ENCODE measurements around the gene CDYL2. TPM values are rescaled to one million over a fixed set of nuclear protein-coding genes. Genes with fewer than 3 reads are reported as not detected.

Gene CDYL2
- total RNA-seq, 4 donors from 2014 or later, result 0.83 to 6.5 (median 3.6) TPM

- intact Hi-C loops (cut with DNase I), result no loop called here
- Histone ChIP-seq H3K27ac (replicated peaks in 1 of 4) (no peak overlapping the region), H3K27me3 (no peaks in the 10 kb centered on the region), H3K4me3 (no peak overlapping the region), H3K9me3 (peaks cover 0 to 7% (median 0%) of the 10 kb centered on the region in 4 donors), H3K36me3 (no peaks in the 10 kb centered on the region), H3K4me1 (no peaks in the 10 kb centered on the region)
- DNase-seq (ENCODE audit: extremely low spot score), result peak; percentile 21
- WGBS, result 62% methylated on average over 4 of the region's 4 CpGs
- TF ChIP-seq EP300 (IDR thresholded peaks at IDR 0.05) (no peak), POLR2AphosphoS5 (IDR thresholded peaks at IDR 0.05) (no peak)
Measured at GRCh38 chr16:80693553-80693952, 110.8 kb downstream of the CDYL2 start.

GRCh38 chr16:80692270-80692669 lies 112.1 kb downstream of the CDYL2 start:
- Histone ChIP-seq H3K4me3 (no peak overlapping the region), H3K36me3 (no peaks in the 10 kb centered on the region), H3K9me3 (no peaks in the 10 kb centered on the region), H3K27ac (replicated peaks in 1 of 4) (no peak overlapping the region), H3K4me1 (no peaks in the 10 kb centered on the region), H3K27me3 (no peaks in the 10 kb centered on the region)
- no peak for DNase-seq (ENCODE audit: extremely low spot score)
- intact Hi-C loops (cut with DNase I), result no loop called here
- 77% methylated on average over 2 of the region's 2 CpGs for WGBS
- TF ChIP-seq CTCF (IDR thresholded peaks at IDR 0.05) (no peak), POLR2AphosphoS5 (IDR thresholded peaks at IDR 0.05) (no peak), EP300 (IDR thresholded peaks at IDR 0.05) (no peak), POLR2A (IDR thresholded peaks at IDR 0.05; ENCODE audit: low read depth) (no peak)

GRCh38 chr16:80691111-80691741 lies 113.2 kb downstream of the CDYL2 start:
- TF ChIP-seq CTCF (IDR thresholded peaks at IDR 0.05) (no peak), POLR2AphosphoS5 (IDR thresholded peaks at IDR 0.05) (no peak), EP300 (IDR thresholded peaks at IDR 0.05) (no peak)
- H3K36me3 ChIP-seq, result no peaks in the 10 kb centered on the region
- H3K27me3 ChIP-seq, result no peaks in the 10 kb centered on the region
- no peaks in the 10 kb centered on the region for H3K9me3 ChIP-seq
- WGBS, result 84% methylated on average over 3 of the region's 3 CpGs
- H3K4me1 ChIP-seq, result no peaks in the 10 kb centered on the region
- DNase-seq (ENCODE audit: extremely low spot score), result no peak
- H3K4me3 ChIP-seq, result no peak overlapping the region
- intact Hi-C loops (cut with DNase I), result no loop called here
- H3K27ac ChIP-seq (replicated peaks in 1 of 4), result no peak overlapping the region

- Histone ChIP-seq H3K4me1 (no peaks in the 10 kb centered on the region), H3K27ac (replicated peaks in 1 of 4) (no peak overlapping the region), H3K9me3 (no peaks in the 10 kb centered on the region), H3K27me3 (no peaks in the 10 kb centered on the region), H3K36me3 (peaks cover 0 to 2% (median 0%) of the 10 kb centered on the region in 4 donors), H3K4me3 (no peak overlapping the region)
- intact Hi-C loops (cut with DNase I), result no loop called here
- no peak for DNase-seq (ENCODE audit: extremely low spot score)
- 78% methylated on average over 10 of the region's 10 CpGs for WGBS
- TF ChIP-seq EP300 (IDR thresholded peaks at IDR 0.05), result no peak
- no peak for TF ChIP-seq POLR2AphosphoS5 (IDR thresholded peaks at IDR 0.05)
- no peak for TF ChIP-seq CTCF (IDR thresholded peaks at IDR 0.05)
- TF ChIP-seq POLR2A (IDR thresholded peaks at IDR 0.05; ENCODE audit: low read depth), result no peak
Measured at GRCh38 chr16:80689487-80689886, 114.9 kb downstream of the CDYL2 start.

GRCh38 chr16:80687606-80688005 lies 116.8 kb downstream of the CDYL2 start:
- WGBS, result 90% methylated on average over 4 of the region's 4 CpGs
- Histone ChIP-seq H3K9me3 (no peaks in the 10 kb centered on the region), H3K27me3 (no peaks in the 10 kb centered on the region), H3K4me1 (no peaks in the 10 kb centered on the region), H3K4me3 (no peak overlapping the region), H3K36me3 (peaks cover 0 to 4% (median 0%) of the 10 kb centered on the region in 4 donors), H3K27ac (replicated peaks in 1 of 4) (no peak overlapping the region)
- TF ChIP-seq EP300 (IDR thresholded peaks at IDR 0.05), result no peak
- TF ChIP-seq CTCF (IDR thresholded peaks at IDR 0.05), result no peak
- intact Hi-C loops (cut with DNase I), result no loop called here
- no peak for DNase-seq (ENCODE audit: extremely low spot score)
